ENCODE measurements around the gene EEF1E1.

- TF ChIP-seq POLR2A (IDR thresholded peaks at IDR 0.05; ENCODE audit: low read depth, low read length) (no peak), TAF1 (IDR thresholded peaks at IDR 0.05; ENCODE audit: borderline replicate concordance, low read depth, low read length) (no peak), POLR2AphosphoS5 (IDR thresholded peaks at IDR 0.05; ENCODE audit: low read depth, low read length) (no peak)
Measured at GRCh38 chr6:8043221-8043620, 59.1 kb downstream of the EEF1E1 start.

Measured in GM12892 (cell line).